Embryonic facial prominence (tissue), 1 donor: ENCODE measurements around the gene NAGLU.

Source experiments
- DNase-seq: peaks from one replicate; pipeline ENCODE4 v3.0.0-alpha.2; 2016; ENCODE audit errors: extremely low spot score

Gene NAGLU

GRCh38 chr17:42564815-42565522, 28.9 kb downstream of the NAGLU start:
- DNase-seq = no peak

GRCh38 chr17:42565523-42566214, 29.6 kb downstream of the NAGLU start:
- no peak for DNase-seq

GRCh38 chr17:42566215-42566882, 30.3 kb downstream of the NAGLU start:
- DNase-seq = no peak

GRCh38 chr17:42566883-42567573, 31.0 kb downstream of the NAGLU start, which contains the start of gene MLX:
Gene MLX, plus strand, starts transcription at chr17:42567100. Its CDS starts 25 bp downstream, at chr17:42567125.
- DNase-seq = peak; percentile 76

GRCh38 chr17:42568341-42569111, 32.5 kb downstream of the NAGLU start:
- no peak for DNase-seq

GRCh38 chr17:42571435-42572225, 35.6 kb downstream of the NAGLU start:
- no peak for DNase-seq

GRCh38 chr17:42573095-42573494, 37.1 kb downstream of the NAGLU start:
- DNase-seq = no peak

- no peak for DNase-seq
These were observed 38.4 kb downstream of the NAGLU start for GRCh38 chr17:42574463-42574862.

- no peak for DNase-seq
These were observed 41.1 kb downstream of the NAGLU start for GRCh38 chr17:42577140-42577531.

- peak; percentile 84 for DNase-seq
These were observed 41.7 kb downstream of the NAGLU start, which contains the start of gene PSMC3IP for GRCh38 chr17:42577532-42578281. Gene PSMC3IP, minus strand, starts transcription at chr17:42577729. Its CDS starts 43 bp downstream, at chr17:42577686.

- DNase-seq = peak; percentile 66
These were observed 42.3 kb downstream of the NAGLU start for GRCh38 chr17:42578282-42578869.

GRCh38 chr17:42579794-42580551, 43.9 kb downstream of the NAGLU start:
- no peak for DNase-seq

- DNase-seq = no peak
These were observed 45.8 kb downstream of the NAGLU start for GRCh38 chr17:42581744-42582270.

- no peak for DNase-seq
These were observed 48.8 kb downstream of the NAGLU start for GRCh38 chr17:42584880-42585279.

GRCh38 chr17:42585353-42585752, 49.3 kb downstream of the NAGLU start:
- DNase-seq = no peak

GRCh38 chr17:42586514-42587230, 50.6 kb downstream of the NAGLU start:
- no peak for DNase-seq

GRCh38 chr17:42590886-42591285, 54.8 kb downstream of the NAGLU start:
- no peak for DNase-seq

GRCh38 chr17:42591411-42591810, 55.4 kb downstream of the NAGLU start:
- DNase-seq = no peak
